ENCODE measurements around the gene DLG2.
A peak's percentile ranks its signal among the peaks of the same experiment; 100 is the strongest.

Gene DLG2

DNA sequence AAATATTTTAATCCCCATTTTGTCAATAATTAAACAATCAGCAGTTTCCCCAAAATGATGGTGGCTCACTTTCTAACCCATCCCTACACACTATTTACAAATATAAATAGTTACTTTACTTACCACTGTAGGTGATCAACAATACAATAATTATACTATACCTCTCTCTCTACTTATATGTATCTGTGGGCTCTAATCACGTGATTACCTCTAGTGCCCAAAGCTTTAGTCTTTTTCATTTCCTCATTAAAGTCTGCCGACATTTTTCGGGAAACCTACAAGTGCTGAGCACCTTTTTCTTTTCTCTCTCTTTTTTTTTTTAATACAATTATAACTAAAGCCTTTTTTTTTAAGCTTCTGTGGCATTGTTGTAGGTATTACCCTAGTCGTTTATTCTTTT is 23.9 kb downstream of the DLG2 start:
- DNase-seq (ENCODE audit: low read depth) = no peak
- TF ChIP-seq, protein P1, sequence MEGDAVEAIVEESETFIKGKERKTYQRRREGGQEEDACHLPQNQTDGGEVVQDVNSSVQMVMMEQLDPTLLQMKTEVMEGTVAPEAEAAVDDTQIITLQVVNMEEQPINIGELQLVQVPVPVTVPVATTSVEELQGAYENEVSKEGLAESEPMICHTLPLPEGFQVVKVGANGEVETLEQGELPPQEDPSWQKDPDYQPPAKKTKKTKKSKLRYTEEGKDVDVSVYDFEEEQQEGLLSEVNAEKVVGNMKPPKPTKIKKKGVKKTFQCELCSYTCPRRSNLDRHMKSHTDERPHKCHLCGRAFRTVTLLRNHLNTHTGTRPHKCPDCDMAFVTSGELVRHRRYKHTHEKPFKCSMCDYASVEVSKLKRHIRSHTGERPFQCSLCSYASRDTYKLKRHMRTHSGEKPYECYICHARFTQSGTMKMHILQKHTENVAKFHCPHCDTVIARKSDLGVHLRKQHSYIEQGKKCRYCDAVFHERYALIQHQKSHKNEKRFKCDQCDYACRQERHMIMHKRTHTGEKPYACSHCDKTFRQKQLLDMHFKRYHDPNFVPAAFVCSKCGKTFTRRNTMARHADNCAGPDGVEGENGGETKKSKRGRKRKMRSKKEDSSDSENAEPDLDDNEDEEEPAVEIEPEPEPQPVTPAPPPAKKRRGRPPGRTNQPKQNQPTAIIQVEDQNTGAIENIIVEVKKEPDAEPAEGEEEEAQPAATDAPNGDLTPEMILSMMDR (IDR thresholded peaks at IDR 0.05; ENCODE audit: insufficient read depth, low read depth, low read length, missing control alignments) = no peak
- no peak overlapping the region for H3K4me3 ChIP-seq (ENCODE audit: low read length)

DNA sequence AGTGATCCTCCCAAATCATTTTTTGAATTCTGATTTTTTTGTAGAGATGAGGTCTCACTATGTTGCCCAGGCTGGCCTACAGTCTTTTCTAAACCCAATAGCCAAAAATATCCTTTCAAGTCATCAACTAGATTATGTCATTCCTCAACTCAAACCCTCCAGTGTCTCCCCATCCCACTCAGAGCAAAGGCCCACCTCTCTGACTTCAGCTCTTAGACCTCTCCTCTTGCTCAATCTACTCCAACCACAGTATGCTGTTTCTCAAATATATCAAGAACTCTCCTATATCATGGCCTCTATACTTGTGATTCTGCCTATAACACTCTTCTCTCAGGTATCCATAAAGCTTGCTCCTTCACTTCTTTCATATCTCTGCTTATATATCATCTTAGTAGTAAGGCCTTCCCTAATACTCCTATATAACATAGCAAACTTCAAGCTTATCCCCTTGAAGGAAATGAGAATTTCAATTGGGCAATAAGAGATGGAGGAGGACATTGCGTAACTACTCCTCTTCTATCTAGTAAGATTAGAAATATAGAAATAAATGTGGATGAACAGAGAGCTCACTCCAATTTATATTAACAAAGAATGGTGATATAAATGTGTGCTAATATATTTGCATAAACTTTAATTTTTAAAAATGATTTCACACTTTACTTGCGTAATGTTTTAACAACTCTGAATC is 24.5 kb downstream of the DLG2 start:
- TF ChIP-seq, protein P1 (IDR thresholded peaks at IDR 0.05; ENCODE audit: insufficient read depth, low read depth, low read length, missing control alignments) = no peak
- no peak for DNase-seq (ENCODE audit: low read depth)
- no peak overlapping the region for H3K4me3 ChIP-seq (ENCODE audit: low read length)

DNA sequence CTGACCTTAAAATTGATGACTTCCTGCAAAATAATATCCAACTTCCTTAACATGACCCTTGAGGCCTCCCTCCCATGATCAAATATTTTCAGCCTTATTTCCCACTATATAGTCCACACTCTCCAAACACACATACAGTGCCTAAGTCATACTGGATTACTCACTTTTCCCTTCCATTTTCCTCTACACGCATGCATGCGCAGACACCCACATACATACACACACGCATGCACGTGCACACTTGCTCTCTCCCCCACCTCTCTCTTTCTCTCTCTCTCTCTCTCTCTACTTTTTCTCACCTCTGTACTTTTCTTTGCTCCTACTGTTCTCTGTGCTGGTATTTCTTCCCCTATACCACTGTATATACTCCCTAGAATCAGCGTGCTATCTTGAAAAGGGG is 28.1 kb downstream of the DLG2 start:
- H3K4me3 ChIP-seq (ENCODE audit: low read length) = no peak overlapping the region
- TF ChIP-seq, protein P1 (IDR thresholded peaks at IDR 0.05; ENCODE audit: insufficient read depth, low read depth, low read length, missing control alignments) = no peak
- DNase-seq (ENCODE audit: low read depth) = no peak

DNA sequence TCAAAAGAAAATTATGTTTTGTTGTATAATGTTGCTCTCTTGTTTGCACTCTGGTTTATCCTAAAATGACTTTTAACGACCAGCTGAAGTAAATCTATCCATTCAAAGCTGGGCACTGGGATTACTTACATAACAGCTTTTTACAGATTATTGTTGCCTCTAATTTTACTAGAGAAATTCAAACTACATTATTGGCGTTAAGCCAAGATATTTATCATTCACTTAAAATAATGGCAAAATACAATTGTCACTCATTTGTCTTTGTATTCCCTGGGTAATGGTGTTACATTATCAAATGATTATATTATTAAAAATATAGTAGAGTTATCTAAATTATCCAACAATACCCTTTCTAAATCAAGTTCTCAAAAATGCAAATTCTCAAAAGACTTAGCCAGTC is 30.3 kb downstream of the DLG2 start:
- no peak for DNase-seq (ENCODE audit: low read depth)
- TF ChIP-seq, protein P1 (IDR thresholded peaks at IDR 0.05; ENCODE audit: insufficient read depth, low read depth, low read length, missing control alignments) = no peak
- H3K4me3 ChIP-seq (ENCODE audit: low read length) = no peak overlapping the region

DNA sequence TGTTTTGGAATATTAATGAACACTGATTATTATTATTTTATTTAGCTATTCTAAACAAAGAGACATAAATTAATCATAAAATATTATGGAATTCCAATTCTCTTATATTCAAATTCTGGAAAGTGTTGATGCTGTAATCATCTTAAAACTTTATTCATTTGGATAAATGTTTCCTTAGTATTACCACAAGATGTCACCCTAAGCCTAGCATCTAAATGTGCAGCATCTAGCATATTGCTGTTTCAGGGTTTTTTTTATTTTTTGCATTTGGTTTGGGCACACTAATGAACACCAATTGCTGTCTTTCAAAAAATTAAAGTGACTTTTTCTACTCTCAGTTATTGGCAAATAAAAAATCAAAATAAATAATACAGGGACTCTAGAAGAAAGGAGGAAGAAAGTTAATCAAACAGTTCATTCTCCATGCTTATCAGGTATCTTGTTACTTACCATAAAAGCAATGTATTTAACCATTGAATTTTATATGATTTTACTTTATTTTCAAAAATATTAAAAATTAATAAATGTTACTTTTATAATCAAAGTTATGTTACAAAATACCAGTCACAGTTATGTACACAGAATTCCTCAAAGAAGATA is 31.8 kb downstream of the DLG2 start:
- H3K4me3 ChIP-seq (ENCODE audit: low read length) = no peak overlapping the region
- TF ChIP-seq, protein P1 (IDR thresholded peaks at IDR 0.05; ENCODE audit: insufficient read depth, low read depth, low read length, missing control alignments) = peak; percentile 48
- DNase-seq (ENCODE audit: low read depth) = peak; percentile 53

DNA sequence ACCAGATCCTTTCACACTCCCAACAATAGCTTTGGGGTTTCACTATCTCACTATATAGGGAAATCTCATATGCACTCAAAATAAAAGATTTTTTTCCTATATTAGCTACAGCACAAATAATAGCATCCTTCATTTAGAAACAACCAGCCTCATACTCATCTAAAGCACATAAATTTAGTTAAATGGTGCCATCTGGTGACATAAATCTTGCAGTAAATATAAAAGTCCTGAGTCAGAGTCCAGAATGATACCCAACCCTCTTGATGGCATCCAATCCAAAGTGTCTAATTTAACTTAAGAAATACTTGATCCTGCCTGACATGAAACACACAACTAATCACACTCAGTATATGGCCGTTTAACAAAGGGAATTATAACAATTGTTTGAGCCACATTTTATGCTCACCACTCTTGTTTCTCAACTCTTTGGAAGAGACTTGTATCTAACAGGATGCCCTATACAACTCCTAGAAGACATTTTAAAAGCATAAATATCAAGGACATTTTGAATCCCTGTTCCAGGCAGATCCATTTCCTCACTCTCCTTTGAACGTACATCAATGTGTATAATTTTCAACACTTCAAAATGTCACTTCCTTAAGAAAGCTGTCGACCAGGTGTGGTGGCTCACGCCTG is 36.2 kb downstream of the DLG2 start:
- TF ChIP-seq, protein P1 (IDR thresholded peaks at IDR 0.05; ENCODE audit: insufficient read depth, low read depth, low read length, missing control alignments) = peak; percentile 25
- H3K4me3 ChIP-seq (ENCODE audit: low read length) = no peak overlapping the region
- peak; percentile 58 for DNase-seq (ENCODE audit: low read depth)

Measured in epithelial cell of esophagus (primary cell).